SHP77 (cell line): Measurements from ENCODE around the gene USP36.
"Not testable (repeated sequence)": the region's sequence is repeated elsewhere in the genome, so short reads cannot be mapped to it uniquely, and the experiment has no call there.

Experiments used
- DNase-seq, 2 experiments: peaks; one replicate each; lab custom pipeline; 2025; lab: John Stamatoyannopoulos, UW

The USP36 gene

DNA sequence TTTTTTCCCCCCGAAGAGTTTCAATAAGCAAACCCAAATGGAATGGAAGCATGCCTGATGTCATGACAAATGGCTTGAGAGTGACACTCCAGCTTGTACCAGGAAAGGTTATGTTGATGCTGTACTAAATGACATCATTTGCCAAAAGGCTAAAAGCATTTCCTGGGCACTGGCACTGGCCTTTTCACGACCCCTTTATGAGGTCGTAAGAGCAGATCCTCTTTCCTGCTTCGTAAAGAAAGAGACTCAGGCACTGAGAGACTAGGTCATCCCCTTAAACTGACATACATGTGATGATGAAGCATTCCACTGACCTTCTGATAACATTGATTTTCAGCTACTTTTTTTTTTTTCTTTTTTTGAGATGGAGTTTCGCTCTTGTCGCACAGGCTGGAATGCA, 31.9 kb upstream of the USP36 start:
- DNase-seq: no peak

DNA sequence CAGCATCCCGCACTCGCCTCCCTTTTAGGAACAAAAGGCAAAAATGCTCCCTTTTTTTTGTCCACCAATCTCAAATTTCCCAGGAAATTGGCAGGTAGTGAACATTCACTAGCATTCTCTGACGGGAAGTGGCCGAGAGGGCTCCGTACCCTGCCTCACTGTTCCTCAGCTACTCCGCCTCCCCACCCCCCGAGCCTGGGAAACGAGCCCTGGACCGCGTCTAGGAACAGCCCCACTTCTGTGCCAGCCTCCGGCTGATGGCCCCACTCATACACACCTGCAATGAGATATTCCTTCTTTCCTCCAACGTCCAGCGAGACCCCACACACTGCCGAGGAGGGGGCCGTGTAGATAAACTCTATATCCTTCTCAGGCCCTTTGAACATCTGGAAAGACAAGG, 30.0 kb upstream of the USP36 start:
- DNase-seq: no peak

DNA sequence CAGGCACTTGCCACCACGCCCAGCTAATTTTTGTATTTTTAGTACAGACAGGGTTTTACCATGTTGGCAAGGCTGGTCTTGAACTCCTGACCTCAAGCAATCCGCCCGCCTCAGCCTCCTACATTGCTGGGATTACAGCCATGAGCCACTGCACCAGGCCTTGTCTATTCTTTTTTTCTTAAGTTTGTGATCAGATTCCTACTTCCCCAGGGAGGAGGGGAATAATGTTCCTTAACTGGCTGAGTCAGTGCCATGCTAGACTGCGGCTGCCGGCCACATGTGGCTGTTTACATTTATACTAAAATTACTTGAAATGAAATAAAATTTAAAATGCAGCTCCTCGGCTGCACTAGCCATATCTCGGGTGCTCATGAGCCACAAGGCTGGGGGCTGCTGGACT, 27.8 kb upstream of the USP36 start:
- no peak for DNase-seq

DNA sequence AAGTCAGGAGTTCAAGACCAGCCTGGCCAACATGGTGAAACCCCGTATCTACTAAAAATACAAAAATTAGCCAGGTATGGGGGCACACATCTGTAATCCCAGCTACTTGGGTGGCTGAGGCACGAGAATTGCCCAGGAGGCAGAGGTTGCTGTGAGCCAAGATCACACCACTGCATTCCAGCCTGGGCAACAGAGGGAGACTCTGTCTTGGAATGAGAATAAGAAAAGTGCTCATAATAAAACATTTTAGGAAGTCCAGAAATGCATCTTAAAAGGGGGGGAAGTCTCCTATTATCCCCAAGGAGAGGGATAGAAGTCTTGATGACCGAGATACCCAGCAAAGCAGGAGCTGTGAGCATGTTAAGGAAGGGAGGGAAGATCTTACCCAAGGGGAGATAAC, 26.4 kb upstream of the USP36 start:
- DNase-seq: not testable (repeated sequence)

DNA sequence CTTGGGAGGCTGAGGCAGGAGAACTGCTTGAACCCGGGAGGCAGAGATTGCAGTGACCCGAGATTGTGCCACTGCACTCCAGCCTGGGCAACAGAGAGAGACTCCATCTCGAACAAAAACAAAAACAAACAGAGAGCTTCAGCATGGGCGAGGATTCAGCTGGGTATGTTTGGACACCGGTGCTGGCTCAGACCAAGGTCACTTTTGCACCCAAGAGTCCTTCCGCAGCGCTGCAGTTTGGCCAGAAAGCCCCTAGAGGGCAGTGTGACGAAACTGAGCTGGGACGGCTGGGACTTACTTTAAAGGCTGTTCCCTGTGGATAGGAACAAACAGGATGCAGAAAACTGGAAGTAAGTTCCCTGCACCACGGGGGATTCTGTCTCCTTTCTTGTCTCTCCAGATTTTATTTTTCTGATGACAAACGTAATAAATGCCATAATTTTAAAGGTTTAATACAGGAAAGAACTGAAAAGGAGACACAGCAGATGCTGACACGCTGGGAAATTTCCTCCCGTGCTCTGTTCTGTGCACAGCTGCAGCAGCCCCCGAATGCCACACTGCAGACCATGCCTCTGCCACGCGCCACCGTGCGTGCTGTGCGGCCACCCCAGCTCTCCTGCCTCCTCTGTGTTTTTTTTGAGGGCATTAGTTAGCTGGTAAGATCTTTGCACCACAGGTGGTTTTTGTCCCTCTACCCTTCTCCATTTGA, 25.2 kb upstream of the USP36 start:
- DNase-seq: peak; percentile 70 to 88

- no peak for DNase-seq
Observed at GRCh38 chr17:78864117-78864516, 23.5 kb upstream of the USP36 start.

GRCh38 chr17:78862073-78863023, 21.7 kb upstream of the USP36 start:
- peak; percentile 20 to 62 for DNase-seq

DNA sequence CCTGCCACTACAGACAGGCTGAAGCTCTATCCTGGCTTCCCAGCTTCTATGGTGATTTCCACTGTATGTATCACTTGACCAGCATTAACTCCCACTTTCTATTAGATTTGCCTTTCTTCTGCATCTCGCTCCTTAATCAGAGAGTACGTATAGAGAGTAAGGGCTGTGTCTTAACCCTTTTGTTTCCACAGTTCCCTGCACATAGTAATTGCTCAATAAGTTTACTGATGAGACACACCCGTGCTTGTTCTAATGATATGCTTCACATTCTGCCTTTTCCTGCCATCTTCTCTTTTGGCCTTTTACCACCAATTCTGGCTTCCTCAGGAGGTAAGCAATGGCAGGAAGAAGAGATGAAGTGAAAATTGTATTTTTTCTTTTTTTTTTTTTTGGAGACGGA, 20.6 kb upstream of the USP36 start:
- DNase-seq: no peak

GRCh38 chr17:78859051-78859450, 18.4 kb upstream of the USP36 start:
- no peak for DNase-seq

- no peak for DNase-seq
Observed at GRCh38 chr17:78857266-78857665, 16.7 kb upstream of the USP36 start.

DNA sequence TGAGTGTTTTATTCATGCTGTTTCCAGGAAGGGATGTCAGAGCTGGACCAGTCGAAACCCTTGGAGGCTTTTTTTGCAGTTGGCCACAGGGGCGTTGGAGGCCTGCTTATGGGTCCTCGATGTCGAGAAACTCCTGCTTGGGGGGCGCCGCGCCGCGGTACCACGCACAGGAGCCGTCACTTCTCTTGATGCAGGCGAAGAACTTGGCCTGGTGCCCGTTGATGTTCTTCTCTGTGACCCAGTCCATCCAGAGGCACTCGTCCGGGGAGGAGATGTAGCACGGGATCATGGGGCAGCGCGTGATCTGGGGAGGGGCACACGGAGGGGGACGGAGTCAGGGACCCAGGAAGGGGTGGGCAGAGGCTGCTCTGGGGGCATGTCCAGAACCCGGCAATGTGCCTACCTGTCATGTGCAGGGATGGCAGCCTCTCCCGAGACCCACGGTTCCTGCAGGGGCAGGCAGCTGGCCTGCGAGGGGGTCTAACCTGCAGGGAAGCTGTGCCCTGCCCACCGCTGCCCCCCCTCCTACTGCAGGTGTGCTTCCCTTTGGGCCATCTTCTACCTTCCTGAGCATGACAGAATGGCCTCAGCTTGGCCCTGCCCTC, 15.0 kb upstream of the USP36 start:
- no peak for DNase-seq

DNA sequence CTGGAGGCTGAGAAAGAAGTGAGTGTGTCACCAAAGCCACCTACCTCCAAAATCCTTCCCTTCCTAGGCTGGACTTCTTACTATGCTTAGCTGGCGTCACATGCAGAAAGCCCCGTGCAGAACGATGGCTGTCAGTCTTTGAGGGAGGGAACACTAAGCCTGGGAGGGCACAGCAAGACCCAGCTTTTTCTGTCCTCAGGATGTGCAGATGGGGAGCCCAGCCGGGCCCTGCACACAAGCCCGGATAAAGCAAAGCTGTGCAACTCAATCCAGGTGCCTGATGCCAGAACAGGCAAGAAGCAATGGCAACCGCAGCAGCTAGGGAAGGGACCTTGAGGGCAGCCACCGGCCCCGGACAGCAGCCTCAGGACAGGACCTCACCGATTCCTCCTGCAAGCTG, 13.9 kb upstream of the USP36 start:
- no peak for DNase-seq

- DNase-seq: no peak
Observed at GRCh38 chr17:78853926-78854394, 13.3 kb upstream of the USP36 start.

DNA sequence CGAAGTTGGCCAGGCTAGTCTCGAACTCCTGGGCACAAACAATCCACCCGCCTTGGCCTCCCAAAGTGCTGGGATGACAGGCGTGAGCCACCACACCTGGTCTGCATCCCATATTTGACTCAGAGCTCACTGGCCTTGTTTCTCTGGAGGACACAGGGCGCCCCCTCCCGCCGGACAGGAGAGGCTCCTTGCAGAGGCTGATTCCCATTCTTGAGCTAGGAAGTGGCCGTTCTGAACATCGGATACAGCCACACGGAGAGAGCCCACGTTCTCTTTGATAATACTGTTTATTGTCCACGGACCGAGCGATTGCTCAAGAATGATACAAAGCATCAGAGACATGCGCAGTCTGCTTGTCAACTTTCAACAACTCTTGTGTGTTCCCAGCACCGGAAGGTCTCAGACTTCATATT, 12.1 kb upstream of the USP36 start:
- no peak for DNase-seq

DNA sequence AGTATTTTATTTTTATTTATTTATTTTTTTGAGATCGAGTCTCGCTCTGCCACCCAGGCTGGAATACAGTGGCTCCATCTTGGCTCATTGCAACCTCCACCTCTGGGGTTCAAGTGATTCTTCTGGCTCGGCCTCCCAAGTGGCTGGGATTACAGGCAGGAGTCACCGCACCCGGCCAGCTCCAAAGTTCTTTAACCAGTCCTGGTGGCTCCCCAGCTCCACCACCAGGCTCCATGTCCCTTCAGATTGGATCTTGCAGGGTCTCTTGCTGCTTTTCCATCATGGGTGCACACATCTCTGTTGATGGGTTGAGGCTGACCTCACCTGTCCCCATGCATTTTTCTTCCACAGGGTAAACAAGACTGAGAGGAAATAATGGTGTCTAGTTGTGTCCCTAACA, 8.4 kb upstream of the USP36 start:
- DNase-seq: no peak

GRCh38 chr17:78847052-78847451, 6.4 kb upstream of the USP36 start:
- DNase-seq: no peak

GRCh38 chr17:78844301-78845005, 3.8 kb upstream of the USP36 start:
- DNase-seq: no peak

GRCh38 chr17:78842881-78843565, 2.4 kb upstream of the USP36 start:
- DNase-seq: peak; percentile 58 to 78

DNA sequence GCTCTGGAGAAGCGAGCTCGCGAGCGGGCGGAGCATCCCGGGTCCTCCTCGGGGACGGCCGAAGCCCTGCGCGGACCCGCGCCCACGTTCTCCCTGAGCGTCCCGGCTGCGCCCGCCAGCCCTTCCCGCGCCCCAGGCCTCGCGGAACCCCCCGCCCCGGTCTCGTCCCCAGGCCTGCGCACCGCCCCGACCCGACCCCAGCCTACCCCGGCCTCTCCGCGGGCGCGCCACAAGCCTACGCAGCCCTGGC, 159 bp downstream of the USP36 start:
- no peak for DNase-seq

DNA sequence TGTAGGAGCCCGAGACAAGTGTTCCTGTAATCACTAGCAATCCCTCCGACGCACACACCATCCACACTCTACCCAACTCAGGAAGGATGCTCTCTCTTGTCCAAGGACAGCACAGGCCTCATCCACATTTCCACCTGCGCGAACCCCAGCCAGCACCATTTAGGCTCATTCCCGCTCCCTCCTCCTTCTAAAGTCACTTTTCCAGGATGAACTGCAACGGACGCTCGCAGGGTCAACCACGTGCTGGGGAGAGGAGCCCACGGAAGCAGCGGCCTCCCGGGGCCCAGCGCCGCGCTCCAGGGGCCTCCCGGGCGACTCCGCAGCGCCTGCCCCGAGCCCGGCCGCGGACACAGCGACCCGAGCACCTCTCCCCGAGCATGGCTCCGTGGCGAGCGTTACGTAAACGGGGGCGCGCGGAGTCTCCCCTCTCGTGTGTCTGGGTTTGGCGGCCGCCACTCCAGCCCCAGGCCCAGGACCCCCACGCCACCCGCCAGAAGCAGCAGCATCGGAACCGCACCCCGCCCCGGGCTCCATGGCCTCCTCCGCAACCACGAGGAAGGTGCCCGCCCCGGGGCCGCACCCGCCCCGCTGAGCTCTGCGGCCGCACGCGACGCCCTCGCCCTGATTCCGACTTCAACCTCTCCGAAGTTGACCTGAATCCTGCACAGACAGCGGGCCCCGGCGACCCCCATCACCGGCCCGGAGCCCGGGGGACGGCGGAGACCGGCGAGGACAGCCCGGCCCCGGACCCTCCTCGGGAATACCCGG, 668 bp downstream of the USP36 start:
- DNase-seq: peak; percentile 27 to 32

DNA sequence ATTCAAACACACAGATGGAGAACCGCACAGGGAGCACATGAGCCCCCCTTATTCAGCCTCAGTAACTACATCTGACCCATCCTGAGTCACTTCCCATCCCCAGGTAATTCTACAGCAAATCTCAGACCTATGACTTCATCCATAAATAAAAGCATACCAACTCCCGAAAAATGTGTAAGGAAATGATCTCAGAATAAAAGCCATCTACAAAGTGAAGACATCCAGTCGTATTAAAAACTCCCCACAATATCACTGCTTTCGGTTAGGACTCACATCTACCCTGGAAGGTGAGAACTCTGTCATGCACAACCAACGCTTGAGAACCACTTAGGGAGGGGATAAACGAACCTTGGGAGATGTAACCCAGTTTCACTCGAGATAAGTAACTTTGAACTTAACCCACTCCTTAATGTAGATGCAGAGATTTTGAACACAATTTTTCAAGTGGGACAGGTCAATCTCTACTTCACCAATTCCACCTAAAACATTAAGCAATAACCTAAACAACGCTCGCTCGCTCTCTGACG, 1.3 kb downstream of the USP36 start:
- no peak for DNase-seq
